ENCODE data around the gene CYCS.

Gene CYCS

DNA sequence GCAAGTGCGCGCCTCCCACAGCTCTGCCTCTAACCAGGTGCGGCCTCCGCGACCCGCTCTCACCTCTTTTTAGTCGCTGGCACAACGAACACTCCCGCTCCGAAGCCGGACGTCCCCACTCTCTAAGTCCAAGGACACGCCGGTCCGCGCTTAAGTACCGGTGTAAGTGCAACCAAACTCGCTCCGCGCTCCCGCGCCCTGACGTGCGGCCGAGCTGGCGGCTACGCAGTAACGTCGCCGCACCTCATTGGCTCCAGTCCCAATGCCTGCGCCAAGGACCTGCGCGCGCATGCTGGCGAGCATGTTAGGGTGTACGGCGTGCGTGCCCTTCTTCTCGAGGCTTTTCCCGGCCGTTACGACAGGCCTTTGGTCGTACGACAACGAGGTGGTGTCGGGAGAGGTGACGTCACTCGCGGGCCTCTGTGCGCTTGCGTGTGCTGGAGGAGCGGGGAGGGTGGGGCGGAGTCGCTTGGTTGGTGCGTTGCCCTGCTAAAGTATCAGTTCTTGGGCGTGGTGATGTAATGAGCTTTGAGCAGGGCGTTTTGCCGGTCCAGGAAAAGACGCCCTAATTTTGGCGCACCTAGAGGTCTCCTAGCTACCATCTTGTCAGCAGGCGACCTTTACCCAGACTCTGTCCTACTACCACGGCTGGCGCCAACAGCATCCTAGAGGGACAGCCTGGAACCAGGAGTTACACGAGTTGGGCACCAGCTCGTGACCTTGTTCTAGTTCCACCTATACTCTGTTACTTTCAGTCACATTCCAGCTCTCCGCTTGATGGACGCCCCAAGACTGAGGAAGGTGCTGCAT is at the start of gene CYCS:
Gene CYCS, minus strand, starts transcription at position 124 of the 810 bp plus-strand sequence. CDS start 1,141 bp downstream, outside the sequence.
- peak; percentile 100 for DNase-seq (ENCODE audit: low spot score)

DNA sequence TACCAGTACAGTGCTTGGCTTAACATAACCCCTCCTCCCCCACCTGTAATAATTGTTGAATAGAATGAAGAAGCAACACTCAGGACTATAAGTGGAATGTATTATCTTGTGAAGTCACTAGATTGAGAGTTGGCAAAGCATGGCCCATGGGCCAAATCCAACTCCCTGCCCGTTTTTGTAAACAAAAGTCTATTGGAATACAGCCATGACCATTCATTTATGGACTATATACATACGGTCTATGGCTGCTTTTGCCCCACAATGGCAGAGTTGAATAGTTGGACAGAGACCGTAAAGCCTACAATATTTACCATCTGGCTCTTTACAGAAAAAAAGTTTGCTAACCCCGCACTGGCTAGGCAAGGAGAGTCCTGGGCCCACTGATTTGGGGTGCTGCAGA is 48.1 kb upstream of the CYCS start:
- no peak for DNase-seq (ENCODE audit: low spot score)

DNA sequence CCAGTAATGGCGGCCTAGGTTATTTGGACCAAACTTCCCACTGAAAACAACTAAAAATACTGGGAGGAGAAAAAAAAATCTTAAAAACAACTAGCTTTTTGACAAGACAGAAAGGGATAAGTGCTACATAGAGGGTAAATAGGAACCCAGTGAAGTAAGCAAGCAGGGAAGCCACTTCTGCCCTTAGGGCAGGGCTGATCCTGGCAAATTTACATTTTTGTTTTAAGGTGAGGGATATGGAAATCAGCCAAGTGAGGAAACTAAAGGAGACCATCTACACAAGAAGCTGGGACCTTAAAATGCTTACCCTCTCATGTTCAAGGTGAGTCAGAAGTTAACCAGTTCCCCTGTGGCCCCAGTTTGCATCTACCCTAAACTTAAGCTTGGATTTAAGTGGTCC is 46.5 kb upstream of the CYCS start:
- no peak for DNase-seq (ENCODE audit: low spot score)

DNA sequence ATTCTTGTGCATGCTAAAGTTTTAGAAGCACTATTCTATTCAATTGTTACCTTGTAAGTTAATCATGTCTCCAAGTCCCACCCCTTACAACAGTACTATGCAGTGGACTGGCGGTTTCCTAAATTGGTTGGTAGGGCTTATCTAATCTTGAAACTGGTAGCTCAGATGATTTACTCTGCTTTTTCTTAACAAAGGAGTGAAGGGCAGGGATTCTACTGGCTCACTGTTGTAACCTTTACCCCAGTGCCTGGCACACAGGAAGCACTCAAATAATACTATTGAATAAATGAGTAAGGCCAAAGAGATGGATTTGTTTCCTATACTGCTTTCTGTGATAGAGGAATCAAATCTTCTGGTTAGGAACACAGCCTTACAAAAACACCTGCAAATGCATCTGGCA is 46.0 kb upstream of the CYCS start:
- DNase-seq (ENCODE audit: low spot score) = no peak

DNA sequence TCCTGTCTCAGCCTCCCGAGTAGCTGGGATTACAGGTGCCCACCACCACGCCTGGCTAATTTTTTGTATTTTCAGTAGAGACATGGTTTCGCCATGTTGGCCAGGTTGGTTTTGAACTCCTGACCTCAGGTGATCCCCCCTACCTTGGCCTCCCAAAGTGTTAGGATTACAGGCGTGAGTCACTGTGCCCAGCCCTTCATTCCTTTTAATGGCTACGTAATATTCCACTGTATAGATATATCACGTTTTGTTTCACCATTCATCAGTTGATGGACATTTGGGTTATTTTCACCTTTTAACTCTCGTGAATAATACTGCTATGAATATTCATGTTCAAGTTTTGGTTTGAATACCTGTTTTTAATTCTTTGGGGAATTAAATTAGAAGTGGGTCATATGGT is 44.6 kb upstream of the CYCS start:
- no peak for DNase-seq (ENCODE audit: low spot score)

DNA sequence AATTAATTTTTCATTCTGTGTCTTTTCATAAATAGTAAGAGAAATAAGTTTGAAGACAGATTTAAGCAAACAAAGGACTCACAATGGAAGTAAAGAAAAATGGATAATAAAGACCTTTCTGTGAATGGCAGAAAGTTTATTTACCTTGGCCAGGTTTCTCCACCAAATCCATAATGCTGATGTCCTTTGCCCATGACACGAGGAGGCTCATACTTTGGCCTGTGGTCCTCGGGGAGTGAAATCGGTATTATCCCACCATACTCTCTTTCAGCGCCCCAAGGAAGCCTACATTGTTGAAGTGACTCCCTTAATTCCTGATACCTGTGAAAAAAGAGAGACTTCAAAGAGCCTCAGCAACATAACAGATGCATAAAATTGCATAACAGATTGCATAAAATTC is 43.1 kb upstream of the CYCS start:
- no peak for DNase-seq (ENCODE audit: low spot score)

DNA sequence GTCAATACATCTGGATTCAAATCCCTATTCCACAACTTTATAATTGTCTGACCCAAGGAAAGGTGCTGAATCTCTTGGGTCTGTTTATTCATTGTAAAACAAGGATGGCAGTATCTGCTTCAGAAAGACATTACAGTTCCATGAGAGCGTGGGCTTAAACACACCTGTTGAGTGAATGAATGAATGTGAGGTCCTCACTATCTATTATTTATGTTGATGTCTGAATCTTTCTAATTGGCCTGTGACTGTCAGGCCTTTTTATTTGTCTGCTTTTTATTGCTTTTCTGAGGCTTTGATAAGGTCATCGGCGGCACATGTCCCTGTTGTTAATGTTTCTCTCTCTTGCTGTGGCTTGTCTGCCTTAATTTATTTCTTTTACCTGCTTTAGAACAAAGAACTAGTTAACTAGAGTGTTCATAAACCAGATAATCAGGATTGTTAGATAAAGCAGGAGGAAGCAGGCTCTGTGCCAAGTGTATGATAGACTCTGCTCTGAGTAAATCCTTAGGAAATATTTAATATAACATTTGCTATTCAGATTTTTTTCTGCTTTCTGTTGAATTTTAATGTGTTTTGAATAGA is 42.3 kb upstream of the CYCS start:
- DNase-seq (ENCODE audit: low spot score) = no peak

DNA sequence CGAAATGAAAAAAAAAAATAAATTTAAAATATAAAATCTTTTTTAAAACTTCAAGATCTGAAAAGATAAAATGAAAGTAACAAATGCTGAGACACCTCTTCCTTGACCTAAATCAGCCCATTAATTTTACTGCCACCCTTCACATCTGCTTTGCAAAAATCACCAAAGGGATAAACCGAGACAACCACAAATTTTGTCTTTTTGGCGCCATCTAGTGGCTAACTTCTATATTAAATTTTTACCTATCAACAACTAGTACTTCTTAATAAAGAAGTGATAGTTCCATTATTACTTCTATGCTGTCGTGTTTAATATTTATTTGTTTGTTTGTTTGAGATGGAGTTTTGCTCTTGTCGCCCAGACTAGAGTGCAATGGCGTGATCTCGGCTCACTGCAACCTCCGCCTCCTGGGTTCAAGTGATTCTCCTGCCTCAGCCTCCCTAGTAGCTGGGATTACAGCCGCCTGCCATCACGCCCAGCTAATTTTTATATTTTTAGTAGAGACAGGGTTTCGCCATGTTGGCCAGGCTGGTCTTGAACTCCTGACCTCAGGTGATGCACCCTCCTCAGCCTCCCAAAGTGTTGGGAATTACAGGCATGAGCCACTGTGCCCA is 35.0 kb upstream of the CYCS start:
- peak; percentile 47 for DNase-seq (ENCODE audit: low spot score)

DNA sequence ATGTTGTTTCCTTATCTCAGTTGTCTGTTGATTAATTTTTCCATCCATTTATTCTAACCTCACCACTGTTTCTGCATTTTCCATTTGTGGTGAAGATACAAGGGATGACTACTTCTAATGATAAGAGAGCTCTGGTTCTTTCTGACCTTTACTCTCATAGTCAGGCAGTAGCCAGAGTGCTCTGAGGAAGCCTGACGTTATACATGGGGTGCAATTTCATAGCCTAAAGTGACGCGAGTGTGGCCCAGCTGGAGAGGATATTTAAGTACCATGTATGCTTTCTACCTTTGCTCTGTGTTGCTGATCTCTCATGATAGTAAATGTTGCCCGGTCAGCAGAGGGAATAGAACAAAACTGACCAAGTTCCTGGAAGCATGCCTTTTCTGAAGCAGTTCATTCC is 33.9 kb upstream of the CYCS start:
- no peak for DNase-seq (ENCODE audit: low spot score)

DNA sequence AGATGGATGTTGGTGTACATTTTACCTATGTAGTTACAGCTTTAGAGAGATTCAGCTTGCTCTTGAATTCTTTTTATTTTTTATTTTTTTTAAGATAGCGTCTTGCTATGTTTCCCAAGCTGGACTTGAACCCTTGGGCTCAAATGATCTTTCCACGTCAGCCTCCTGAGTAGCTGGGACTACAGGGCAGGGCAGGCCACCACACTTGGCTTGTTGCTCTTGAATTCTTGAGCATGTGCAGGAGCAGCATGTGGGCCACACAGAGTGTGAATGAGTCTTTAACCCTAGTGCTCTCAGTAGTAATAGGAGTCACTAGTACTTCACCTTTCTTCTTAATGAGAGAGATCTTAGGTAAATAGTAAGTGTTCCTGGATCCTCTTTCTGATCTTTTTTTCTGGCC is 26.7 kb upstream of the CYCS start:
- DNase-seq (ENCODE audit: low spot score) = no peak

DNA sequence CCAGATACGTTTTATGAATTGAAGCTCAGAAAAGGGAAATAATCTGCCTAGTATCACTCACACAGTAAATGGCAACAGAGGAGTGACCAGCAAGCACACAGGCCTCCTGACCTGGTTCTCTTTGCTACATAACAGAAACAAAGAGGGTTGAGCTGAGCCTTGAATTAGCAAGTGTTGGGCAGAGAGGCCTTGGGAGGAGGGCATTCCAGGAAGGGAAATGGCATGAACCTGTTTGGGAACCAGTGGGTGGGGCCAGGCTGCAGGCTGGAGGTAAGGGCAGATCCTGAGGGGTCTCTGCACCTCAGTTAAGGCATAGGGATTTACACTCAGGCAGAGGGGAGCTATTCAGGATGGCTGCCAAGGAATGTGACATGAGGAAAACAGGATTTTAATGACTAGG is 24.8 kb upstream of the CYCS start:
- DNase-seq (ENCODE audit: low spot score) = no peak

DNA sequence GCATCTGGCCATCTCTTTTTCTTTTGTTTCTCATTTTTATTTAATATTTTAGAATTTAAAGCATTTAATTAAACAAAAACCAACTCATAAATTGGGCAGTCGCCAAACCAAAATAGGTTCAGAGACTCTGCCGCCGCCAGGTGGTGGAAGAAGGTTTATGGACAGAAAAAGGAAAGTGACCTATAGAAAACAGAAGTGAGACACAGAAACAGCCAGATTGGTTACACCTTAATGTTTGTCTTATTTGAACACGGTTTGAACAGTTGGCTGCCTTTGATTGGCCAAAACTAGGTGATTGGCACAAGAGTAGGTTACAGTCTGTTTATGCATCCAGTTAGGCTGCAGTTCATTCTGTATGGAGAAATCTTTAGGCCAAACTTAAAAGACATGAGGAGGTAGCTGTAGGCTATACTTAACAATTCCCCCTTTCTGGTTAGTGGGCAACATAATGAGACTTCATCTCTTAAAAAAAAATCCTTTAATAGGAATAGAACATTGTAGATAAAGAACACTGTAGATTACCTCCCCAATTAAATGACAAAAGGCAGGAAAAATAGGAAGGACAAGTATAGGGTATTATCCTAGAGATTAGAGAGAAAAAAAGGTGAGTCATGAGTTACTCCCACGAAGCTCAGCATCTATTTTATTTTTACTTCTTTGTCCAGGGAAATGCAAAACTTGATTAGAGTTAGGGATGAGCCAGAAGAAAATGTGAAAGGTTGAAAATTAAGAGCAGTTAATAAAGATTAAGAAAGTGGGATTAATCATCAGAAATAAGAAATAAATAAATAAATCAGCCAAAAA is 23.9 kb upstream of the CYCS start:
- DNase-seq (ENCODE audit: low spot score) = no peak

DNA sequence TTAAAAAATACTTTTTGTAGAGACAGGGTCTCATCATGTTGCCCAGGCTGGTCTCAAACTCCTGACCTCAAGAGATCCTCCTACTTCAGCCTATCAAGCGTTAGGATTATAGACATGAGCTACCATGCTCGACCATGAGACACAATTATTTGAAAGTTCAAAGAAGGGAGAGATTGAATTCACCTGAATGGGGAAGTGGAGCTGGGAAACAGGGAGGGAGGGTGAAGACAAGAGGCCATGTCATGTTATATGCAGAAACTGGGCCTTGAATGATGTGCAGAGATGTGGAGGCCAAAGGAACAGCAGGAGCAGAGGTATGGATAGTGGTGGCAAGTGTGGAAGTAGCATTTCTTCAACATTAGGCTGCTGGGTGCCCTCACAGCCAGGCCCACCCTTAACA is 18.7 kb upstream of the CYCS start:
- no peak for DNase-seq (ENCODE audit: low spot score)

DNA sequence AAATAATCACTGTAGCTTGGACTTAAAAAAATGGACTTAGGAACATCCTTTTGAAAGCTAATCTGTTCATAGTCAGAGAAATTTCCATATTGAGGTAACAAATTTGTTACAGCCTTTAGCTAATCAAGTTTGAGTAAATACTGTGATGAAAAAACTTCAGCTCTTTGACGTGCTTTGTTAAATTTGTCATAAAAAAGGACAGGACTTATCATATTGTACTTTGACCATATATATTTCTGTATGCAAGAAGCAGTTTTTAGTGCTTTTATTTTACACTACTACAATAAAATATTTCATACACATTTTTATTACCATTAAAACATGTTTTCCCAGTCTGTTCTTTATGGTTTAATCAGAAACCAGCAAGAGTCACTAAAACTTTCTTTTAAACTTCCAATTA is 14.5 kb upstream of the CYCS start:
- DNase-seq (ENCODE audit: low spot score) = no peak

DNA sequence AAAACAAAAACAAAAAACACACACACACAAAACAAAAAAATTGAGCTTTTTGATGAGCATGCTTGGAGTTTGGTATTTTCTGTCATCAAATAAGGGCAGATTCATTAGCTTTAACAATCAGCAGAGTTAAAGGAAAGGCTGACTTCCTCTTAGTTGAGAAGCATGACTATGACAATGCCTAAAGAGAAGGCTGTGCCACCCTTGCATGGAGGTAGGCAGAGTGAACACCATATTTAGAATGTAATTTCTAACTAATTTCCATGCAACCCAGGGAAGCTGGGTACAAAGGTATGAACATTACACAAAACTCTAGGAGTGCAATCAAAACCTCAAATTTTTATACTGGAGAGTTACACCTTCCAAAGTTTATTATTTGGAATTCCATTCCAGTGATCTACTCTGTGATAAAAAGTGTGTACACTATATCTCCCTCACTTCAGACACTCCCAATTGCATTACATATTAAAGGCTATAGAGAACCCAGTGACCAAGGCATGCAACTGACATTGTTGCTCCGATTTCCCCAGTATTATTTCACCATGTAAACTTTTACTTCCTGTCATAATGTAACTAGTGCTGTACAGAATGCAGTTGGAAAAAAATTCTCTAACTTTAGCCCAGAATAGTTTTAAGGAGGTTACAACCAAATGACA is 9.4 kb upstream of the CYCS start:
- no peak for DNase-seq (ENCODE audit: low spot score)

DNA sequence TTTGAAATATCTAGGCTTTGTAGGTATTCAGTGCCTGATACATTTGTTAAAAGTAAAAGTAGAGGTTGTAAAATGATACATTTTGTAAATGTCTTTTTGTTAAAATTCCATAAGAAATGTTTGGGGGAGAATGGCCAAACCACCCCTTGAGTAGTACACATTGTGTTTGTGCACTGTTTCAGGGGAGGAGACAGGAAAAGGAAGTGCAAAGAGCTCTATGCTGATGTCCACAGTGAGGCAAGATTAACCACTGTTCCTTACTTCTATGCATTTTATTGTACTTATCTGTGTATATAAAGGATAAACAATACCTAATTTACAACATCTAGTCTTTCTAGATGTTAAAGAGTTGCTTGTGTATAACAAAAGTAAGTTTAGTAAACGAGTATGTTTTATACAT is 7.4 kb upstream of the CYCS start:
- no peak for DNase-seq (ENCODE audit: low spot score)

DNA sequence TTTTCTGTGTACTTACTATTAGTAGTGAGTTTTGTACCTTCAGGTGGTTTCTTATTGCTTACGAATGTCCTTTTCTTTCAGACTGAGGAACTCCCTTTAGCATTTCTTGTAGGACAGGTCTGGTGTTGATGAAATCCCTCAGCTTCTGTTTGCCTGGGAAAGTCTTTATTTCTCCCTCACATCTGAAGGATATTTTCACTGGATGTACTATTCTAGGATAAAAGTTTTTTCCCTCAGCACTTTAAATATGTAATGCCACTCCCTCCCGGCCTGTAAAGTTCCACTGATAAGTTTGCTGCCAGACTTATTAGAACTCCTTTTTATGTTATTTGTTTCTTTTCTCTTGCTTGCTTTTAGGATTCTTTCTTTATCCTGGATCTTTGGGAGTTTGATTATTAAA is 1.7 kb upstream of the CYCS start:
- no peak for DNase-seq (ENCODE audit: low spot score)

DNA sequence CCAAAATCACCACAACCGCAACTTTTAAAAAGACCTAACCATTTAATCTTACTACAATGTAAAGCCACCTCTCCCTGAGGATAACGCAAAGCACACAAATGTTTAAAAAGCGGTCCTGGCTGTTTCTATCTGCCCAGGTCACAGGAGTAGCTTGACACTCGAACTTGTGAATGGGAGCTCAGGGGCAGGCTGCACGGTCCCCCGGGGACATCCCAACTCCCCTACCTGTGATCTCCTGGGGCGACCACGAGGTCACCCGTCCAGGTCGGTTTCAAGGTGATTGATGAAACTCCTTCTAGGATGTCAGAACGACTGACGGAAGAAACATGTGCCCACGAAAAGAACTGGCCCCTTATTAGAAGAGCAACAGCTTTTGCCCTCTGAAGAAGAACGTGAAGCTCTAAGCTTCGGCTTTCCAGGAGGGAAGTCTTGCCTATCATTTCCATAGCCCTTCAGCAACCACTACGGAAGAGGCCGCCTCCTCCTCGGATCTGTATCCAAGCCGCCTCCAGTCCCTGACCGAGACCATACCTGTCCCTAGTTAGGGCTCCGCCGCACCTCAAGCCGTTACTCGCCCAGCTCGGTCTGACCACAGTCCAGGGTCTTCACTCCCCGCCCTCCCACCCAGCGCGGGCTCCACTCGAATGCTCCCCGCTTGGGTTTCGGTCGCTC is 459 bp downstream of the CYCS start:
- DNase-seq (ENCODE audit: low spot score) = peak; percentile 32

DNA sequence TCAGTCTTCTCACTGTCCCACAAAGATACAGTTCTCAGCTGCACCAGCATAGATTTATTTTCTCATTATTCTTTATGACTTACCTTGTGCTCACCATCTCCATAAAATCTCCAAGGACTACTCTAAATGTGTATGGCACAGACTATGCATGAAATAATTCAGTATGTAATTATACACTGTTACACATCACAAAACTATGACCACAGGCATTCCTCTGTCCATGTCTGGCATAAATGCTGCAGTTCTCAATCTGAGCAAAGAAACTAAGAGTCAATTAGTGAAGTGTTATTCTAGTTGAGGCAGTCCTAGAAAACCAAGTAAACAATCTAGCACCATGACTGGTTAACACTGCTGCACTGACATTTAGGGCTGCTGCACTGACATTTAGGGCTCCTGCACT is 2.7 kb downstream of the CYCS start:
- no peak for DNase-seq (ENCODE audit: low spot score)

DNA sequence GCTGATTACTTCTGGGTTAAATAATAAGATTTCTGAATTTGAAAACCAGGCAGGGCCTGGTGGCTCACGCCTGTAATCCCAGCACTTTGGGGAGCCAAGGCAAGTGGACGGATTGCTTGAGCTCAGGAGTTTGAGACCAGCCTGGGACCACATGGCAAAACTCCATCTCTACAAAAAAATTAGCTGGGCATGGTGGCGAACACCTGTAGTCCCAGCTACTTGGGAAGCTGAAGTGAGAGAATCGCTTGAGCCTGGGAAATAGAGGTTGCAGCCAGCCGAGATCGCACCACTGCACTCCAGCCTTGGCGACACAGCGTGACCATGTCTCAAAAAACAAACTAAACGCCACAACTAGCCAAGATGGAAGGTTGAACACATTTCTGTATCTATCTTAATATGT is 3.5 kb downstream of the CYCS start:
- no peak for DNase-seq (ENCODE audit: low spot score)

DNA sequence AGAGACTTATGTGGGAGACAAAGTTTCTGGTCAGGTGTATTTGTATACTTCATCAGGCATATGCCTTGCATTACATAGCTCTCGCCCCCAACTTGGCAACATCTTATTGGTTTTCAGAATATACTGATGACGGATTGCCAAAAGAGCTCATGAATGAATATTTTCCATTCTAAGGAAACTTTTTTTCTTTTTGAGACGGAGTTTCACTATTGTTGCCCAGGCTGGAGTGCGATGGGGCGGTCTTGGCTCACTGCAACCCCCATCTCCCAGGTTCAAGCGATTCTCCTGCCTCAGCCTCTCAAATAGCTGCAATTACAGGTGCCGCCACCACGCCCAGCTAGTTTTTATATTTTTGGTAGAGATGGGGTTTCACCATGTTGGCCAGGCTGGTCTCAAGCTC is 6.0 kb downstream of the CYCS start:
- DNase-seq (ENCODE audit: low spot score) = no peak
